Stimulated activated CD4-positive, alpha-beta T cell treated with anti-CD3 and anti-CD28 coated beads, Interleukin-2, amount 100 ng/mL, for 24 hours (primary cell): ENCODE results near the gene SPRR2F.
"Not testable (repeated sequence)": the region's sequence is repeated elsewhere in the genome, so short reads cannot be mapped to it uniquely, and the experiment has no call there.

Experiments
- DNase-seq, 2 donors: peaks; one replicate each; pipeline ENCODE4 v3.0.0-alpha.2; 2020

The SPRR2F gene, protein sequence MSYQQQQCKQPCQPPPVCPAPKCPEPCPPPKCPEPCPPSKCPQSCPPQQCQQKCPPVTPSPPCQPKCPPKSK

DNA sequence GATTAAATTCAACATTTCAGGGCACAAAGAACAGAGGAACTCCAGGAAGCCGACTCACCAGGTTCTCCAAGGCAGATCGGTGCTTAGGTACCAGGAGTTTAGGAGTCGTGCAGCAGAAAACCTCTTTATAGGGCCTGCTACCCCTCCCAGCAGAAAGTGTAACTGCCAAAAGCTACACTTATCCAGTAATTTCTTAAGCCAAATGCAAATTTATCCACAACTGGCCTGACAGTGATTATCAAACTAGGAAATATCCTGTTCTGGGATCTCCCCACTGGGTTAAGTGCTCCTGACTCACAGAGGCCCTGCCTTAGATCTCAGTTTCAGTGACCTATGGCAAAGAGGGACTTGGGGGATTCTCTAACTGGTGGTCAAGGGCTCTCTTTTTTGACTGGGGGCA, at the start of gene SPRR2F:
TSS of gene SPRR2F (minus strand) at position 101 of the 400 bp plus-strand sequence. CDS start 783 bp downstream, outside the sequence.
- DNase-seq = no peak

DNA sequence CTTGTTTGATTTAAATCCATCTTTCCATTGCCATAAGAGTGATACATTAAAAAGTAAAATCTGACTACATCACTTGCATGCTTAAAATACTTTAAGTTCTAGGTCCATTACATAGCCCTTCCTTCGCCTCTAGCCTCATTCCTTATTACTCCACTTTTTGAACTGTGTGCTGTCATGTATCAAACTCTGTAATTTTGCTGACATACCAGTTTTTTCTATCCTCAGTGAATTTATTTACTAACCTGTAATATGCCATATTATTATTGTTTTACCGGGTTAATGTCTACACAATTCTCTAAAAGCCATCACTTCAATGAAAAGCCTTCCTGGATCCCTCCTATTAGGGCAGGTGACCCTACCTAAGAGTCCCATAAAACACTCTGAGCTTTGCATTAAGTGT, 42.2 kb upstream of the SPRR2F start:
- no peak for DNase-seq

DNA sequence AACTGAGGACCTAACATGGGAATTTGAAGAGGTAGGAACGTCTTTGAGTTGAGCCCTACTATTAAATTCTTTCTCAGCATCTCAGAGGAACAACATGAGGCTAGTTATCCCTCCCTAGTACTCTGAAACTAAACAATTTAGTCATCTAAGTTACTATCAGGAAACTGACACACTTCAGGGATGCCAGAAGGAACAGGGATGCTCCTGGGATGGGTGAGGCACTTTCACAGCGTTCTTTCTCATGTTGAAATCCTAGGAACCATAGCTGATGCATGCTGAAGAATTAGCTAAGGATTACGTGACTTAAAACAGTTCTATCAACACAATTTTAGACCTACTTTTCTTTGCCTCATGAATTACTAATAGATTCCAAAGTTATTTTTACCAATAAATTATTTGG, 39.2 kb upstream of the SPRR2F start:
- no peak for DNase-seq

DNA sequence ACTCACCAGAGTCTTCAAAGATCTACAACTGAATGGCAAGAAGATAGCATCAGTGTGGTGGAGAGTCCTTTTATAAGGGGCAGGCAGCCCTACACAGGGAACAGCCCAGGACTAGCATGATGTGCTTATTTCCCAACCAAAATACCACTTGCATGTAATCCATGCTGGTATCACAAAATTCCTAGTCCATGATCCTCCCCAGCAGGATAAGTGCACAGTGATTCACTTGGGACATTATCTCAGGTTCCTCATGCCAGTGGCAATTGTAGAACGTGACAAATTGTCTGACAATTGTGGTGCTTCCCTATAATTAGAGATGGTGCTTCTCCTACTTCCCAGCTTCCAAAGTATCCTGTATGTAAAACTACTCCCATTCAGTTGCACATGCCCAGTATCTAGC, 37.5 kb upstream of the SPRR2F start, which contains the start of gene SPRR2G:
TSS of gene SPRR2G (minus strand) at position 45 of the 400 bp plus-strand sequence. CDS start 780 bp downstream, outside the sequence.
- DNase-seq = no peak

DNA sequence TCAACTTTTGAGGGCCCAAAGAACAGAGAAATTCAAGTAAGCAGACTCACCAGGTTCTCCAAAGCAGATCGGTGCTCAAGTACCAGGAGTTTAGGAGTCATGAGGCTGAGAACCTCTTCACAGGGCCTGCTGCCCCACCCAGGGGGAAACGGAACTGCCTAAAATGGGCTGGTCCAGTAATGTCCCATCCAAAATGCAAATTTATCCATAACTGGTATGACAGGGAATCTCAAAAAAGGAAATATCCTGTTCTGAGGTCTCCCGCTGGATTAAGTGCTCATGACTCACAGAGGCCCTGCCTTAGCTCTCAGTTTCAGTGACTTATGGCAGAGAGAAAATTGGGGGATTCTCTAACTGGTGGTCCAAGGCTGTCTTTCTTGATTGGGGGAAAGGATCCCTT, 28.1 kb upstream of the SPRR2F start:
- DNase-seq = no peak

DNA sequence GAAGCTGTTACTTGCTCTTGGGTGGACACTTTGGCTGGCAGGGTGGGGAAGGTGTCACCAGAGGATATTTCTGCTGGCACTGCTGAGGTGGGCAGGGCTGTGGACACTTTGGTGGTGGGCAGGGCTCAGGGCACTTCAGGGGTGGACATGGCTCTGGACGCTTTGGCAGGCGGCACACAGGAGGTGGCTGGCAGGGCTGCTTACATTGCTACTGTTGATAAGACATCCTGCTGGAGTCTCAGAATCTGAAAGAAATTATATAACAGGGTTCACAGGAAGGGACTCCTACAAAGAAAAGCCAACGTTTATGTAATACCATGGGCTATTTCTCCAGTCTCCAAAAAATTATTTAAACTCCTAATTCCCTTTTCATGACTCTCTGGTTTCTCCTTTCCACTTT, 27.2 kb upstream of the SPRR2F start:
- DNase-seq = no peak

DNA sequence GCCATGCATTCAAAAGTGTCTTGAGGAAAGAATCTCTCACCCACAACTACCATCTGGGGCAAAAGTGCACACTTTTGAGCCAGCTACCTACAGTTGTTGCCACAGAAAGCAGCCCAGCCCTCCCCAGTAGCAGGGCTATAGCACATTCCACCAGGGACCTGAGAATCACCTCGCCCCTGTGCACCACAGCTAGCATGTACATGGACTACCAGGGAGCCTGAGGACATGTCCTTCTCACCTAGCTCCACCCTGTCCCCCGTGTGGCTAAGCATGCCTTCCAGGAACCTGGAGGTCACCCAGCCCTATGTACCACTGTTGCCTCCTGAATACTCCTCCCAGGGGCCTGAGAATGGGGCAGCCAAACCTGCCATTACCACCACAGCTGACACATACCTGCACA, 20.4 kb upstream of the SPRR2F start:
- no peak for DNase-seq

DNA sequence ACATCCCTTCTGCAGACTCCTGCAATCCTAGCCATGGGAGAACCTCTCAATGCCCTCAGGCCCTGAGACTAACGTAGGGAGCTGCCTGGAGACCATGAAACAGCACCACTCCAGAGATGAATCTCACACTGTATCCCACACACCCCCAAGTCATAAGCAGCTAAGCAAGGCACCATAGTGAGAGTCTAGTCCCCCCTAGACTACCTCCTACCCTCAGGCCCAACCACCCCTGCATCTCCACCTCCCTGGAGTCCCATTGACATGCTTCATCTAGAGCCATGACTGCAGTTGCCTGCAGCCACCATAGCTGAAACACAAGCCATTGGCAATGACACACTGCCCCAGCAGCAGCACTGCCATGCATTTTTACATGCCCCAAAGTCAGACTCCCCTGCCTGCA, 20.0 kb upstream of the SPRR2F start:
- no peak for DNase-seq

DNA sequence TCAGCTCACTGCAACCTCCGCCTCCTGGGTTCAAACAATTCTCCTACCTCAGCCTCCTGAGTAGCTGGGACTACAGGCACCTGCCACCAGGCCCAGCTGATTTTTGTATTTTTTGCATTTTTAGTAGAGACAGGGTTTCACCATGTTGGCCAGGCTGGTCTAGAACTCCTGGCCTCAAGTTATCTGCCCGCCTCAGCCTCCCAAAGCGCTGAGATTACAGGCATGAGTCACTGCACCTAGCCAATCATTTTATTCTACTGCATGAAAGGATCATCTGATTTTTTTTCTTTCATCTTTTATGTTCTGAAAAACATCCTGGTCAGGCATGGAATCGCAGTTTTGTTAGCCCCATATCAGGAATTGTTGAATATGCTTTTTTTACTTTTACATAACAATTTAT, 15.4 kb upstream of the SPRR2F start:
- DNase-seq = not testable (repeated sequence)

DNA sequence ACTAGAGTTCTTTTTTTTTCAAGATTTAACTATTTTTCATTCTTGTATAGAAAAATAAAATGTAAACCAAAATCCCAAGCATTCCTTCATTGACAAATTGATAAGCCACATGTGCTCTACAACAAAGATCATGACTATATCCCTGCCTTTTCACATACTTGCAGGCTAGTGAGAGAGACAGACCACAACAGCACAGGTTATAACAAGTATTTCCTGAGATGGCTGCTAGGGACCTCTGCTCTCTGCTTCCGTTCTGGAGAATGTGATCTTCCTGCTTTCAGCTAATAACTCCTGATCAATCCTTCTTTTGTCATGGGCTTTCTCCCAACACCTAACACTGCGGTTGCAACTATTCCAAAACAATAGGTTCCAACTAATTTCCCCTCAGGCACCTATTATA, 14.0 kb upstream of the SPRR2F start:
- DNase-seq = no peak

DNA sequence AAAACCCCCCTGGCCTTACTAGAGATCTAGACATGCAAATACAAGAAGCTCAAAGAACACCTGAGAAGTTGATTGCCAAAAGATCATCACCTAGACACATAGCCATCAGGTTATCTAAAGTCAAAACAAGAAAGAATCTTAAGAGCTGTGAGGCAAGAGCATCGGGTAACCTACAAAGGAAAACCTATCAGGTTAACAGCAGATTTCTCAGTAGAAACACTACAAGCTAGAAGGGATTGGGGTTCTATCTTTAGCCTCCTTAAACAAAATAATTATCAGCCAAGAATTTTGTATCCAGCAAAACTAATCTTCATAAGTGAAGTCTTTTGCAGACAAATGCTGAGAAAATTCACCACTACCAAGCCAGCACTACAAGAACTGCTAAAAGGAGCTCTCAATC, 12.2 kb upstream of the SPRR2F start:
- no peak for DNase-seq

DNA sequence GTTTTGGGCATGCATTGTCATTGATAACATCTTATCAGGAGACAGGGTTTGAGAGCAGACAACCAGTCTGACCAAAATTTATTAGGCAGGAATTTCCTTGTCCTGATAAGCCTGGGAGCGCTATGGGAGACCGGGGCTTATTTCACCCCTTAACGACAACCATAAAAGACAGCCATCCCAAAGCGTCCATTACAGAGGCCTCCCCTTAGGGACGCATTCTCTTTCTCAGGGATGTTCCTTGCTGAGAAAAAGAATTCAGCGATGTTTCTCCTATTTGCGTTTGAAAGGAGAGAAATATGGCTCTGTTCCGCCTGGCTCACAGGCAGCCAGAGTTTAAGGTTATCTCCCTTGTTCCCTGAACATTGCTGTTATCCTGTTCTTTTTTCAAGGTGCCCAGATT, 10.5 kb upstream of the SPRR2F start:
- DNase-seq = not testable (repeated sequence)

DNA sequence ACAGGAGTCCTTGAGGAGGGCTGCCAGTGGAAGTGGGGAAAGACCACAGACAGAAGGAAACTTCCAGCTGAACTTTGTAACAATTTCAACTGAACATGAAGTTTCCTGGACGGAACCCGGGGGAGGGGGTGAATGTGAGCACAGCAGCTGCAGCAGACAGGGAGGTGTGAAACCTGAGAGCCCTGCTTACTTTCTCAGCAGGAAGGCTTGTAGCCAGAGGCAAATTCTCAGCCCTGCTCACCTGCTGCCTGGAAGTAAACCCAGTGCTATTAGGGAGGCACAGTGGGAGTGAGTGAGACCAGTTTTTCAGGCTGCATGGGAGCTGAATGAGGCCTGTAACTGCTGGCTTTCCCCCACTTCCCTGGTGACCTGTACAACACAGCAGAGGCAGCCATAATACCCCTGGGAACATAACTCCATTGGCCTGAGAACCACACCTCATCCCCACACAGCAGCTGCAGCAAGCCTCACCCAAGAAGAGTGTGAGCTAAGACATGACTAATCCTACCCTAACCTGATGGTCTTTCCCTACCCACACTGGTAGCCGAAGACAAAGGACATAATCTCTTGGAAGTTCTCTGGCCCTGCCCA, 9.6 kb upstream of the SPRR2F start:
- no peak for DNase-seq

DNA sequence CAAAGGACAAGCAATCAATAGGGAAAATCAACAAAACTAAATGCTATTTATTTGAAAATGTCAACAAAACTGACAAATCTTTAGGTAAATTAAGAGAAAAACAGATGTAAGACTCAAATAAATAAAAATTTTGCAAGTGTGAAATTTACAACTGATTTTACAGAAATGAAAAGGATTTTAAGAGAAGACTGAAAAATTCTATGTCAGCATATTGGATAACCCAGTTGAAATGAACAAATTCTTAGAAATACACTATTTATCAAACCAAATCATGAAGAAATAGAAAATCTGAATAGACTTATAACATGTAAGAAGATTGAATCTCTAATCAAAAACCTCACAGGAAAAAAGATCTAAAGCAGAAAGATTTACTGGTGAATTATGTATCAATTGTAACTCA, 7.6 kb upstream of the SPRR2F start:
- no peak for DNase-seq

DNA sequence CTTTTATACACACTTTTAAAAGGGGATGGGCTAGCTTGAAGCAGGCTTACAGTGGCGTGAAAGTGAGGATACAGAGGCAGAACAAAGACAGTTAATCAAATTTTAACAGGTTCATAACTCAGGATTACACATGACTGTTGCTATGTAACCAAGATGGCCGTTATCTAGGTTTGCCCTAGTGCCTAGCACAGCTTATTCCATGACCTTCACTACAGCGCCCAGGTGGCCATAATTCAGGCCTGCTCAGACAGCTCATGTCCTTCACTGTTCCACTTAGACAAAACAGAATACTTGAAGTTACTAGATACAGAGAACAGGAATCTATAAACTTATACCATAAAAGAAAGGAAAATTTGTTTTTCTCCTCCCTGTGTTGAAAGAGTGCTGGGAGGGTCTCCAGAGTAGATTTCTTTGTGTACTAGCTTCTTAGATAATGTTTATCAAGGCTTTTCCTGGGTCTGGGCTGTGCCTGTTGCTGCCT, 6.2 kb upstream of the SPRR2F start:
- no peak for DNase-seq

DNA sequence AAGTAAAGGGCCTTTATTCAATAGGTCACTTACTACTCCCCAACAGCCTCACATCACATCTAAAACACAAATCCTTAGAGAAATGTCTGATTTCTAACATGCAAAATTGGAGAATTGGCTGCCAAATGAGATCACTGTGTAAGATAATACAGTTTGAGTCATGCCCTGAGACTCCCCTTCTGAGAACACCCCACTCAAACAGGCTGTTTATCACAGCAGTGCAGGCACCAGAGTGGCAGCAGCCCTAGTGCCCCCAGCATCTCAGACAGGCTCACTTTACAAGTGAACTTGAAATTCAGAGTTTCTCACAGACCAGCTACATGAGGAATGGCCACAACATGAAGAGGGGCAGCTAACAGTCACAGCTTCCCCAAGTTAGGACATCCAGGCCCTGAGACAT, 1.9 kb upstream of the SPRR2F start:
- not testable (repeated sequence) for DNase-seq

DNA sequence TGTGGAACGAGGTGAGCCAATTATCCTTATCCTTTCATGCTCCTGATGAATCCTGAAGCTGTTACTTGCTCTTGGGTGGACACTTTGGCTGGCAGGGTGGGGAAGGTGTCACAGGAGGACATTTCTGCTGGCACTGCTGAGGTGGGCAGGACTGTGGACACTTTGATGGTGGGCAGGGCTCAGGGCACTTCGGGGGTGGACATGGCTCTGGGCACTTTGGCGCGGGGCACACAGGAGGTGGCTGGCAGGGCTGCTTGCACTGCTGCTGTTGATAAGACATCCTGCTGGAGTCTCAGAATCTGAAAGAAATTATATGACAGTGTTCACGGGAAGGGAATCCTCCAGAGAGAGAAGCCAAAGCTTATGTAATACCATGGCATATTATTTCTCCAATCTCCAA, 862 bp downstream of the SPRR2F start:
- DNase-seq = not testable (repeated sequence)

DNA sequence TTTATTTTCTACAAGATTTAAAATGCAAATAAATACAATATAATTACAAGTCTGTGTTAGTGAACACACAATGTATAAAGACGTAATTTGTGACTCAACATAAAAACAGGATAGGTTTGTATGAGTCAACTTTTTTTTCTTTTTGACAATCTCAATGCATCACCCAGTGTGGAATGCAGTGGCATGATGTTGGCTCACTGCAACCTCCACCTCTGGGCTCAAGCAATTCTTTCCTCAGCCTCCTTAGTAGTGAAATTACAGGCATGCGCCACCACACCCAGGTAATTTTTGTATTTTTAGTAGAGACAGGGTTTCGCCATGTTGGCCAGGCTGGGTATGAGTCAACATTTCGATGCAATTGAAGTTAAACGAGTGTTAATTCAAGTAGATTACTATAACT, 13.1 kb downstream of the SPRR2F start:
- DNase-seq = no peak

DNA sequence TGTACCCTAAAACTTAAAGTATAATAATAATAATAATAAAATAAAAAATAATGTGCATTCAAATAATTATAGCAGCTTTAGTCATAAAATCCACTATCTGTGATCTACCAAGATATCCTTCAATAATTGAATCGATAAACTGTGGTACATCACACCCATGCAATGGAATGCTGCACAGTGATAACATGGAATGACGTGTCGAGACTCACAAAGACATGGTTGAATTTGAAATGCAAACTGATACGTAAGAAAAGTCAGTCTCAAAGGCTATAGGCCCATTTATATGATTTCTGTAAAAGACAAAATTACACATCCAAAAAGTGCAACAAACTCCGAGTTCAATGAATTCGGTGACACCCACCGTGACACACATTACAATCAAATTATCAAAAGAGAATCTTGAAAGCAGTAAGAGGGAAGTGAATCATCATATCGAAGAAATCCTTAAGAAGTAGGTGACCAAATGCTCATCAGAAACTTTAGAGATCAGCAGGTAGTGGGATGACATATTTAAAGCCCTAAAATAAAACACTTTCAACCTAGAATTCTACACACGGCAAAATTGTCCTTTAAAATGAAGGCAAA, 13.8 kb downstream of the SPRR2F start:
- DNase-seq = no peak

DNA sequence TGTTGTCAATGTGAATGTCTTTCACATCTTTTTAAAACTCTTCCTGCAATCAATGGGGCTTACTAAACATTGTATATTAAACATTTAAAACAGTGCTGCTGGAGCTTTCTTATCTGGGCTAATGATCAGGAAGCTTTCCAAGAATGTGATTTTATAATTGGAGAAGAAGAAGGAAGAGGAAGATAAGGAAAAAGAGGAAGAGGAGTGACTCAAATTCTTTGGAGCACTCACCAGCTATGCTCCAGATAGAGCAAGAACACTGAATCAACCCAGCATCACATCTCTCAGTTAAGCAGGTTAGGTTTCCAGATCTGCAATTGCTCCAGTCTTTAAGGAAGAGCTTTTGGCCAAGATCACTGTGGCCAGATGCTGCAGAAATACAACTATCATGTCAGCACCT, 17.6 kb downstream of the SPRR2F start:
- DNase-seq = no peak

DNA sequence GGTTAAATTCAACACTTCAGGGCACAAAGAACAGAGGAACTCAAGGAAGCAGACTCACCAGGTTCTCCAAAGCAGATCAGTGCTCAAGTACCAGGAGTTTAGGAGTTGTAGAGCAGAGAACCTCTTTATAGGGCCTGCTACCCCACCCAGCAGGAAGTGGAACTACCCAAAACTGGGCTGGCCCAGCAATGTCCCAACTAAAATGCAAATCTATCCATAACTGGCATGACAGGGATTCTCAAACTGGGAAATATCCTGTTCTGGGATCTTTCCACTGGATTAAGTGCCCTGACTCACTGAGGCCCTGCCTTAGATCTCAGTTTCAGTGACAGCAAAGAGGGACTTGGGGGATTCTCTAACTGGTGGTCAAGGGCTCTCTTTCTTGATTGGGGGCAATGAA, 18.9 kb downstream of the SPRR2F start, which contains the start of gene SPRR2E:
TSS of gene SPRR2E (minus strand) at position 101 of the 400 bp plus-strand sequence. CDS start 775 bp downstream, outside the sequence.
- DNase-seq = no peak

DNA sequence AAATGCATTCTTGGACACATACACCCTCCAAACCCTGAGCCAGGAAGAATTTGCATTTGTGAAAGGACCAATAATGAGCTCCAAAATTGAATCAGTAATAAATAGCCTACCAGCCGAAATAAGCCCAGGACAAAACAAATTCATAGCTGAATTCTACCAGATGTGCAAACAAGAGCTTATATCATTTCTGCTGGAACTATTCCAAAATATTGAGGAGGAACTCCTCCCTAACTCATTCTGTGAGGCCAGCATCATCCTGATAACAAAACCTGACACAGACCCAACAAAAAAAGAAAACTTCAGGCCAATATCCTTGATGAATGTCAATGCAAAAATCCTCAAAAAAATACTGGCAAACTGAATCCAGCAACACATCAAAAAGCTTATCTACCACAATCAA, 25.7 kb downstream of the SPRR2F start:
- no peak for DNase-seq

DNA sequence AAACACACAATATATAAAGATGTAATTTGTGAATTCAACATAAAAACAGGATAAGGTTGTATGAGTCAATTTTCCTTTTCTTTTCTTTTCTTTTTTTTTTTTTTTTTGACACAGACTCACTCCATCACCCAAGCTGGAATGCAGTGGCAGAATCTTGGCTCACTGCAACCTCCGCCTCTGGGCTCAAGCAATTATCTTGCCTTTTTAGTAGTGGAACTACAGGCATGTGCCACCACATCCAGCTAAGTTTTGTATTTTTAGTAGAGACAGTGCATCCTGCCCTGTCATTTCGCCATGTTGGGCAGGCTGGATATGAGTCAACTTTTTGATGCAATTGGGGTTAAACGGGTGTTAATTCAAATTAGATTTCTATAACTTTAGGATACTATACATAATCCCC, 31.6 kb downstream of the SPRR2F start:
- DNase-seq = no peak
